Liver (tissue), 9 donors: ENCODE data around the gene ZNF222. TPM values are rescaled to one million over a fixed set of nuclear protein-coding genes. Genes with fewer than 3 reads are reported as not detected.

Experiments
- DNase-seq: peaks from one replicate; pipeline ENCODE4 v3.0.0-alpha.2; 2017; ENCODE audit warnings: low spot score
- H3K27ac ChIP-seq, 2 donors: one replicate each; pipeline ENCODE4 v1.7.0; 2013; ENCODE audit warnings: inconsistent platforms in 2 of 2, low read length in 2 of 2, control low read depth in 1 of 2, low read depth in 1 of 2, mild to moderate bottlenecking in 1 of 2
- H3K27me3 ChIP-seq, 4 donors: one replicate each; pipeline versions ENCODE4 v1.6.1 to v1.7.0; 2013; ENCODE audit warnings: low read length in 3 of 4, inconsistent platforms in 1 of 4, mild to moderate bottlenecking in 1 of 4, moderate library complexity in 1 of 4; ENCODE audit not compliant: control insufficient read depth in 4 of 4, insufficient read depth in 4 of 4
- H3K36me3 ChIP-seq, 4 donors: one replicate each; pipeline versions ENCODE4 v1.6.1 to v1.7.0; 2013; ENCODE audit warnings: low read length in 3 of 4, mild to moderate bottlenecking in 3 of 4, low read depth in 1 of 4, moderate library complexity in 1 of 4; ENCODE audit not compliant: control insufficient read depth in 4 of 4, insufficient read depth in 3 of 4
- H3K4me1 ChIP-seq, 4 donors: one replicate each; pipeline versions ENCODE4 v1.6.1 to v1.7.0; 2013; ENCODE audit warnings: low read length in 3 of 4, mild to moderate bottlenecking in 3 of 4, moderate library complexity in 1 of 4; ENCODE audit not compliant: control insufficient read depth in 4 of 4, insufficient read depth in 4 of 4
- H3K4me3 ChIP-seq, 3 donors: one replicate each; pipeline versions ENCODE4 v1.6.1 to v1.7.0; 2013; ENCODE audit warnings: low read length in 3 of 3, control low read depth in 1 of 3, low read depth in 1 of 3, mild to moderate bottlenecking in 1 of 3
- H3K9ac ChIP-seq, 2 donors: one replicate each; pipeline ENCODE4 v1.7.0; 2013; ENCODE audit warnings: low read length in 2 of 2, mild to moderate bottlenecking in 2 of 2, moderate library complexity in 2 of 2, control low read depth in 1 of 2, low read depth in 1 of 2
- H3K9me3 ChIP-seq, 4 donors: one replicate each; pipeline versions ENCODE4 v1.6.1 to v1.7.0; 2013; ENCODE audit warnings: low read length in 3 of 4; ENCODE audit not compliant: control insufficient read depth in 4 of 4
- EGR1 ChIP-seq, 2 donors: IDR thresholded peaks; 2 replicates each; pipeline ENCODE4 v1.6.1; 2016 to 2018; ENCODE audit warnings: antibody characterized with exemption in 2 of 2, low read depth in 2 of 2
- FOXA1 ChIP-seq: IDR thresholded peaks from 2 replicates; pipeline ENCODE4 v1.6.1; 2016; ENCODE audit warnings: antibody characterized with exemption
- FOXA2 ChIP-seq: IDR thresholded peaks from 2 replicates; pipeline ENCODE4 v1.6.1; 2016; ENCODE audit warnings: antibody characterized with exemption
- GABPA ChIP-seq, 2 donors: IDR thresholded peaks in 1 of 2; conservative IDR thresholded peaks in 1 of 2; 2 replicates each; pipeline ENCODE4 v1.6.1; 2016; ENCODE audit warnings: antibody characterized with exemption in 2 of 2, mild to moderate bottlenecking in 1 of 2, moderate library complexity in 1 of 2
- HNF4A ChIP-seq, 2 donors: conservative IDR thresholded peaks; 2 replicates each; pipeline ENCODE4 v1.6.1; 2016; ENCODE audit warnings: antibody characterized with exemption in 2 of 2, mild to moderate bottlenecking in 2 of 2
- HNF4G ChIP-seq: IDR thresholded peaks from 2 replicates; pipeline ENCODE4 v1.6.1; 2016; ENCODE audit warnings: antibody characterized with exemption
- JUND ChIP-seq, 2 donors: IDR thresholded peaks; 2 replicates each; pipeline ENCODE4 v1.6.1; 2016; ENCODE audit warnings: antibody characterized with exemption in 2 of 2
- NR2F2 ChIP-seq: IDR thresholded peaks from 2 replicates; pipeline ENCODE4 v1.6.1; 2016; ENCODE audit warnings: antibody characterized with exemption
- RAD21 ChIP-seq, 2 donors: IDR thresholded peaks; 2 replicates each; pipeline ENCODE4 v1.6.1; 2016; ENCODE audit warnings: antibody characterized with exemption in 2 of 2, mild to moderate bottlenecking in 2 of 2
- RXRA ChIP-seq, 2 donors: IDR thresholded peaks; 2 replicates each; pipeline ENCODE4 v1.6.1; 2017 to 2018; ENCODE audit warnings: antibody characterized with exemption in 2 of 2, mild to moderate bottlenecking in 1 of 2
- SP1 ChIP-seq: IDR thresholded peaks from 2 replicates; pipeline ENCODE4 v1.6.1; 2018; ENCODE audit warnings: antibody characterized with exemption, mild to moderate bottlenecking
- TAF1 ChIP-seq: conservative IDR thresholded peaks from 2 replicates; pipeline ENCODE4 v1.6.1; 2016; ENCODE audit warnings: antibody characterized with exemption, mild to moderate bottlenecking
- YY1 ChIP-seq: IDR thresholded peaks from 2 replicates; pipeline ENCODE4 v1.6.1; 2016; ENCODE audit warnings: antibody characterized with exemption, mild to moderate bottlenecking
- WGBS: extraction: QIAGEN DNeasy Blood & Tissue Kit; methylation state at CpG from one replicate; pipeline ENCODE4 v1.1.7; 2013; 5-methylcytosine and 5-hydroxymethylcytosine counted together
- polyA plus RNA-seq, 2 donors: library from polyadenylated mRNA; stranded (reverse) in 1 of 2; unstranded in 1 of 2; fragments of 200-250 nt in 1 of 2; fragments of >200 nt in 1 of 2; fragmentation: Nextera tagmentation in 1 of 2; extraction: Ambion mirVana in 1 of 2; gene quantifications; one replicate each; pipeline versions ENCODE4 v1.2.1 to v1.2.3, GENCODE V29; 2013 to 2015
- total RNA-seq, 2 donors: library from RNA; depleted of rRNA; stranded (reverse); fragments of >200 nt; gene quantifications; one replicate each; pipeline ENCODE4 v1.2.3, GENCODE V29; 2014
- TF ChIP-seq, protein P1 (sequence below): IDR thresholded peaks from 2 replicates; pipeline ENCODE4 v1.6.1; 2016; ENCODE audit warnings: antibody characterized with exemption
- TF ChIP-seq, protein P2 (sequence below): IDR thresholded peaks from 2 replicates; pipeline ENCODE4 v1.6.1; 2016; ENCODE audit warnings: antibody characterized with exemption
- TF ChIP-seq, protein P3 (sequence below): IDR thresholded peaks from 2 replicates; pipeline ENCODE4 v1.6.1; 2016; ENCODE audit warnings: antibody characterized with exemption
- TF ChIP-seq, protein P4 (sequence below): IDR thresholded peaks from 2 replicates; pipeline ENCODE4 v1.6.1; 2016; ENCODE audit warnings: antibody characterized with exemption, mild to moderate bottlenecking
- TF ChIP-seq, protein P5 (sequence below): fragments of 150-350 bp; IDR thresholded peaks from 2 replicates; pipeline ENCODE4 v1.5.1; 2017; ENCODE audit warnings: improper control_type of control experiment, low read depth, low read length; ENCODE audit not compliant: missing input control
- donor health status: healthy.
- donor health status: healthy.
- donor health status: healthy.
- donor health status: healthy.
- donor health status: healthy.

Gene ZNF222
- total and polyA plus RNA-seq, 4 donors, result 0.79 to 2.5 (median 1.5) TPM

DNA sequence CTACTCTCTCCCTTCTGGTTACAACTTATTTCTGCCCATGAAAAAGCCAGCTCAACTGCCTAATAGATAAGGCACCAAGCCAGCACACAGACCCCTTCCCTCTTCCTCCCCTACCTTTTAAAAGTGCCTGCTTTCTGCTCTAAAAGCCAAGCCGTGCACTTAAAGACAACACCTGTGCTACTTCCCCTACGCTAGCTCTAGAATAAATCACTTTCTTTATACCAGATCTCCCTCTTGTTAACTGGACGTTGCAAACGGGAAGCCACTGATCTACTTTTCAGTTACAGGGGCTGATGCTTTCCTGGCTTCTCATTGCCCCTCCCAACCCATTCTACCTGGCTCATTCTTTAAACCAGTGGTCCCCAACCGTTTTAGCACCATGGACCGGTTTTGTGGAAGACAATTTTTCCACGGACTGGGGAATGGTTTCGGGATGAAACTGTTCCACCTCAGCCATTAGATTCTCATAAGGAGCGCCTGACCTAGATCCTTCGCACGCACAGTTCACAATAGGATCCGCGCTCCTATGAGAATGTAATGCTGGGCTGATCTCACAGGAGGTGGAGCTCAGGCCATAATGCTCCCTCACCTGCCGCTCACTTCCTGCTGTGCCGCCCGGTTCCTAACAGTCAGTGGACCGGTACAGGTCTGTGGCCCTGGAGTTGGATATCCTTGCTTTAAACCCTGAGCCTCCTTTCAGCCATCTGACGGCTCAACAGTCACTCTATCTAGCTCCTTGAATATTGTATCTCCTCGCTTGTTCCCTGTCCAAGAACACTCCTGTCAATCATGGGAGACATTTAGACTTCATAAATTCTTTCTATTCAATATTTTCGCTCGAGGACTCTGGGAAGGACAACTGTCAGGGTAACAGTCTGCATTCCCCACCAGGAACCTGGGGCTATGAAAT, 25.8 kb downstream of the ZNF222 start:
- 16% methylated on average over 21 of the region's 21 CpGs for WGBS
- H3K4me3 ChIP-seq, result peak overlapping the region; percentile 78 to 99 (median 87)
- peaks cover 0 to 2% (median 1%) of the 10 kb centered on the region in 4 donors for H3K27me3 ChIP-seq
- peak; percentile 38 for DNase-seq
- H3K27ac ChIP-seq, result peak overlapping the region; percentile 21 to 60
- peaks cover 3 to 37% (median 23%) of the 10 kb centered on the region in 4 donors for H3K9me3 ChIP-seq
- H3K36me3 ChIP-seq, result peaks cover 0 to 13% (median 9%) of the 10 kb centered on the region in 4 donors
- H3K4me1 ChIP-seq, result peaks cover 0 to 18% (median 15%) of the 10 kb centered on the region in 4 donors
- no peak for TF ChIP-seq RAD21 (IDR thresholded peaks at IDR 0.05)
- TF ChIP-seq, protein P1, sequence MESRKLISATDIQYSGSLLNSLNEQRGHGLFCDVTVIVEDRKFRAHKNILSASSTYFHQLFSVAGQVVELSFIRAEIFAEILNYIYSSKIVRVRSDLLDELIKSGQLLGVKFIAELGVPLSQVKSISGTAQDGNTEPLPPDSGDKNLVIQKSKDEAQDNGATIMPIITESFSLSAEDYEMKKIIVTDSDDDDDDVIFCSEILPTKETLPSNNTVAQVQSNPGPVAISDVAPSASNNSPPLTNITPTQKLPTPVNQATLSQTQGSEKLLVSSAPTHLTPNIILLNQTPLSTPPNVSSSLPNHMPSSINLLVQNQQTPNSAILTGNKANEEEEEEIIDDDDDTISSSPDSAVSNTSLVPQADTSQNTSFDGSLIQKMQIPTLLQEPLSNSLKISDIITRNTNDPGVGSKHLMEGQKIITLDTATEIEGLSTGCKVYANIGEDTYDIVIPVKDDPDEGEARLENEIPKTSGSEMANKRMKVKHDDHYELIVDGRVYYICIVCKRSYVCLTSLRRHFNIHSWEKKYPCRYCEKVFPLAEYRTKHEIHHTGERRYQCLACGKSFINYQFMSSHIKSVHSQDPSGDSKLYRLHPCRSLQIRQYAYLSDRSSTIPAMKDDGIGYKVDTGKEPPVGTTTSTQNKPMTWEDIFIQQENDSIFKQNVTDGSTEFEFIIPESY, result no peak
- TF ChIP-seq, protein P2, sequence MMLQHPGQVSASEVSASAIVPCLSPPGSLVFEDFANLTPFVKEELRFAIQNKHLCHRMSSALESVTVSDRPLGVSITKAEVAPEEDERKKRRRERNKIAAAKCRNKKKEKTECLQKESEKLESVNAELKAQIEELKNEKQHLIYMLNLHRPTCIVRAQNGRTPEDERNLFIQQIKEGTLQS, result no peak
- no peak for TF ChIP-seq FOXA2
- TF ChIP-seq NR2F2, result no peak
- no peak for TF ChIP-seq SP1
- no peak for TF ChIP-seq JUND (IDR thresholded peaks at IDR 0.05)
- no peak for TF ChIP-seq RXRA (IDR thresholded peaks at IDR 0.05)
- TF ChIP-seq EGR1 (IDR thresholded peaks at IDR 0.05; ENCODE audit: low read depth in 2 of 2), result no peak
- no peak for TF ChIP-seq GABPA (IDR thresholded peaks at IDR 0.05 in 1 of 2, conservative IDR thresholded peaks at IDR 0.05 in 1 of 2)
- TF ChIP-seq, protein P3, sequence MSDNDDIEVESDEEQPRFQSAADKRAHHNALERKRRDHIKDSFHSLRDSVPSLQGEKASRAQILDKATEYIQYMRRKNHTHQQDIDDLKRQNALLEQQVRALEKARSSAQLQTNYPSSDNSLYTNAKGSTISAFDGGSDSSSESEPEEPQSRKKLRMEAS, result no peak
- TF ChIP-seq HNF4A (conservative IDR thresholded peaks at IDR 0.05), result no peak
- no peak for TF ChIP-seq YY1
- no peak for TF ChIP-seq FOXA1
- TF ChIP-seq TAF1, result no peak
- TF ChIP-seq, protein P4, sequence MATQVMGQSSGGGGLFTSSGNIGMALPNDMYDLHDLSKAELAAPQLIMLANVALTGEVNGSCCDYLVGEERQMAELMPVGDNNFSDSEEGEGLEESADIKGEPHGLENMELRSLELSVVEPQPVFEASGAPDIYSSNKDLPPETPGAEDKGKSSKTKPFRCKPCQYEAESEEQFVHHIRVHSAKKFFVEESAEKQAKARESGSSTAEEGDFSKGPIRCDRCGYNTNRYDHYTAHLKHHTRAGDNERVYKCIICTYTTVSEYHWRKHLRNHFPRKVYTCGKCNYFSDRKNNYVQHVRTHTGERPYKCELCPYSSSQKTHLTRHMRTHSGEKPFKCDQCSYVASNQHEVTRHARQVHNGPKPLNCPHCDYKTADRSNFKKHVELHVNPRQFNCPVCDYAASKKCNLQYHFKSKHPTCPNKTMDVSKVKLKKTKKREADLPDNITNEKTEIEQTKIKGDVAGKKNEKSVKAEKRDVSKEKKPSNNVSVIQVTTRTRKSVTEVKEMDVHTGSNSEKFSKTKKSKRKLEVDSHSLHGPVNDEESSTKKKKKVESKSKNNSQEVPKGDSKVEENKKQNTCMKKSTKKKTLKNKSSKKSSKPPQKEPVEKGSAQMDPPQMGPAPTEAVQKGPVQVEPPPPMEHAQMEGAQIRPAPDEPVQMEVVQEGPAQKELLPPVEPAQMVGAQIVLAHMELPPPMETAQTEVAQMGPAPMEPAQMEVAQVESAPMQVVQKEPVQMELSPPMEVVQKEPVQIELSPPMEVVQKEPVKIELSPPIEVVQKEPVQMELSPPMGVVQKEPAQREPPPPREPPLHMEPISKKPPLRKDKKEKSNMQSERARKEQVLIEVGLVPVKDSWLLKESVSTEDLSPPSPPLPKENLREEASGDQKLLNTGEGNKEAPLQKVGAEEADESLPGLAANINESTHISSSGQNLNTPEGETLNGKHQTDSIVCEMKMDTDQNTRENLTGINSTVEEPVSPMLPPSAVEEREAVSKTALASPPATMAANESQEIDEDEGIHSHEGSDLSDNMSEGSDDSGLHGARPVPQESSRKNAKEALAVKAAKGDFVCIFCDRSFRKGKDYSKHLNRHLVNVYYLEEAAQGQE, result no peak
- no peak for TF ChIP-seq HNF4G
- TF ChIP-seq, protein P5, sequence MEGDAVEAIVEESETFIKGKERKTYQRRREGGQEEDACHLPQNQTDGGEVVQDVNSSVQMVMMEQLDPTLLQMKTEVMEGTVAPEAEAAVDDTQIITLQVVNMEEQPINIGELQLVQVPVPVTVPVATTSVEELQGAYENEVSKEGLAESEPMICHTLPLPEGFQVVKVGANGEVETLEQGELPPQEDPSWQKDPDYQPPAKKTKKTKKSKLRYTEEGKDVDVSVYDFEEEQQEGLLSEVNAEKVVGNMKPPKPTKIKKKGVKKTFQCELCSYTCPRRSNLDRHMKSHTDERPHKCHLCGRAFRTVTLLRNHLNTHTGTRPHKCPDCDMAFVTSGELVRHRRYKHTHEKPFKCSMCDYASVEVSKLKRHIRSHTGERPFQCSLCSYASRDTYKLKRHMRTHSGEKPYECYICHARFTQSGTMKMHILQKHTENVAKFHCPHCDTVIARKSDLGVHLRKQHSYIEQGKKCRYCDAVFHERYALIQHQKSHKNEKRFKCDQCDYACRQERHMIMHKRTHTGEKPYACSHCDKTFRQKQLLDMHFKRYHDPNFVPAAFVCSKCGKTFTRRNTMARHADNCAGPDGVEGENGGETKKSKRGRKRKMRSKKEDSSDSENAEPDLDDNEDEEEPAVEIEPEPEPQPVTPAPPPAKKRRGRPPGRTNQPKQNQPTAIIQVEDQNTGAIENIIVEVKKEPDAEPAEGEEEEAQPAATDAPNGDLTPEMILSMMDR, result no peak
- peak overlapping the region in 1 of 2 donors; percentile 56 for H3K9ac ChIP-seq
